GM12874 (cell line): Measurements from ENCODE around the gene AIP.

Experiments
- TF ChIP-seq, protein P1 (sequence below): IDR thresholded peaks from 2 replicates; pipeline ENCODE4 v1.5.1; 2011; ENCODE audit warnings: low read depth, mild to moderate bottlenecking, control low read depth, low read length, moderate library complexity; ENCODE audit not compliant: insufficient read depth

The AIP gene

GRCh38 chr11:67486481-67487195 lies 3.8 kb downstream of the AIP start:
- TF ChIP-seq, protein P1, sequence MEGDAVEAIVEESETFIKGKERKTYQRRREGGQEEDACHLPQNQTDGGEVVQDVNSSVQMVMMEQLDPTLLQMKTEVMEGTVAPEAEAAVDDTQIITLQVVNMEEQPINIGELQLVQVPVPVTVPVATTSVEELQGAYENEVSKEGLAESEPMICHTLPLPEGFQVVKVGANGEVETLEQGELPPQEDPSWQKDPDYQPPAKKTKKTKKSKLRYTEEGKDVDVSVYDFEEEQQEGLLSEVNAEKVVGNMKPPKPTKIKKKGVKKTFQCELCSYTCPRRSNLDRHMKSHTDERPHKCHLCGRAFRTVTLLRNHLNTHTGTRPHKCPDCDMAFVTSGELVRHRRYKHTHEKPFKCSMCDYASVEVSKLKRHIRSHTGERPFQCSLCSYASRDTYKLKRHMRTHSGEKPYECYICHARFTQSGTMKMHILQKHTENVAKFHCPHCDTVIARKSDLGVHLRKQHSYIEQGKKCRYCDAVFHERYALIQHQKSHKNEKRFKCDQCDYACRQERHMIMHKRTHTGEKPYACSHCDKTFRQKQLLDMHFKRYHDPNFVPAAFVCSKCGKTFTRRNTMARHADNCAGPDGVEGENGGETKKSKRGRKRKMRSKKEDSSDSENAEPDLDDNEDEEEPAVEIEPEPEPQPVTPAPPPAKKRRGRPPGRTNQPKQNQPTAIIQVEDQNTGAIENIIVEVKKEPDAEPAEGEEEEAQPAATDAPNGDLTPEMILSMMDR, result no peak

DNA sequence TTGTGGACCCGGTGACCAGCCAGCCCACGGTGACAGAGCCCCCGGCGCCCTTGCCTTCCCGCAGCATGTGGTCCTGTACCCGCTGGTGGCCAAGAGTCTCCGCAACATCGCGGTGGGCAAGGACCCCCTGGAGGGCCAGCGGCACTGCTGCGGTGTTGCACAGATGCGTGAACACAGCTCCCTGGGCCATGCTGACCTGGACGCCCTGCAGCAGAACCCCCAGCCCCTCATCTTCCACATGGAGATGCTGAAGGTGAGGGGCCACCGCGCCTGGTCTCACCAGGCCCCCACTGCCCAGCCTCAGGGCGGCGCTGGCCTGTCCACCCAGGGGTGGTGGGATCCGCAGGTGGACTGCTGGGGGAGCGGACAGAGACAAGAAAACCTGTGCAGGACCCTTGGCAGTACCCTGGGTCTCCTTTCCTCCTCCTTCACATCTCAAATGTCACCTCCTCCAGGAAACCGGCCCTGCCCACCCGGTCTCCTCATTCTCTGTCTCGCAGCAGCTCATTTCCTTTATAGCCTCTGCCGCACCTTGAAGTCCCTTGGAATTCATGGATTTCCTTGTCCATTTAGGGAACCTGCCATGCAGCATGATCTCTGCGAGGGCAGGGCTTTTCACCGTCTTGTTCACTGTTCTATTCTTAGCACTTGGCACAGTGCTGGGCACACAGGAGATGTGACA lies 6.5 kb downstream of the AIP start:
- TF ChIP-seq, protein P1, result no peak

DNA sequence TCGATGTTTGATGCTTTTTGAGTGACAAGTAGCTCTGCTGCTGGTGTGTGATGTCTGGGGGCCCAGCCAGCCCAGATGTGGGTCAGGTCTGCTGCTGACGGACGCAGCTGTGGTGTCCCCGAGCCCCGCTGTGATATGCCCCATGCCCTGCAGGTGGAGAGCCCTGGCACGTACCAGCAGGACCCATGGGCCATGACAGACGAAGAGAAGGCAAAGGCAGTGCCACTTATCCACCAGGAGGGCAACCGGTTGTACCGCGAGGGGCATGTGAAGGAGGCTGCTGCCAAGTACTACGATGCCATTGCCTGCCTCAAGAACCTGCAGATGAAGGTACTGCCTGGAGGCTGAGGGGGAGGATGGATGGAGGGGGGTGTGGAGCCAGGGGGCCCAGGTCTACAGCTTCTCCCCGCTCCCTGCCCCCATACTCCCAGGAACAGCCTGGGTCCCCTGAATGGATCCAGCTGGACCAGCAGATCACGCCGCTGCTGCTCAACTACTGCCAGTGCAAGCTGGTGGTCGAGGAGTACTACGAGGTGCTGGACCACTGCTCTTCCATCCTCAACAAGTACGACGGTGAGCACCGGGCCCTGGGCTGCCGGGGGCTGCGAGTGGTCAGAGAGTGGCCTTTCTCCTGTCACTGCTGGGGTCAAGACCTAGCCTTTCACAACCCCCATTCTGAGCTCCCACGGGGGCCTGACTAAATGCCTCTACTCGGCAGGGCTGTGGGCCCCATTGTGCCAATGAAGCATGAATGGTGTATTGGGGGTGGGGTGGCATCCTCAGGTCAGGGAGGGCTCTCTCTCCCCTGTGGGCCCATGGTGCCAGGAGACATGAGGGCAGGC lies 7.3 kb downstream of the AIP start:
- TF ChIP-seq, protein P1, result no peak

DNA sequence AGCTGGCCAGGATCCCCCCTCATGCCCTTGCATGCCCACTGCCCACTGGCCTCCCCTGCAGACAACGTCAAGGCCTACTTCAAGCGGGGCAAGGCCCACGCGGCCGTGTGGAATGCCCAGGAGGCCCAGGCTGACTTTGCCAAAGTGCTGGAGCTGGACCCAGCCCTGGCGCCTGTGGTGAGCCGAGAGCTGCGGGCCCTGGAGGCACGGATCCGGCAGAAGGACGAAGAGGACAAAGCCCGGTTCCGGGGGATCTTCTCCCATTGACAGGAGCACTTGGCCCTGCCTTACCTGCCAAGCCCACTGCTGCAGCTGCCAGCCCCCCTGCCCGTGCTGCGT lies 7.9 kb downstream of the AIP start:
- TF ChIP-seq, protein P1, result no peak

DNA sequence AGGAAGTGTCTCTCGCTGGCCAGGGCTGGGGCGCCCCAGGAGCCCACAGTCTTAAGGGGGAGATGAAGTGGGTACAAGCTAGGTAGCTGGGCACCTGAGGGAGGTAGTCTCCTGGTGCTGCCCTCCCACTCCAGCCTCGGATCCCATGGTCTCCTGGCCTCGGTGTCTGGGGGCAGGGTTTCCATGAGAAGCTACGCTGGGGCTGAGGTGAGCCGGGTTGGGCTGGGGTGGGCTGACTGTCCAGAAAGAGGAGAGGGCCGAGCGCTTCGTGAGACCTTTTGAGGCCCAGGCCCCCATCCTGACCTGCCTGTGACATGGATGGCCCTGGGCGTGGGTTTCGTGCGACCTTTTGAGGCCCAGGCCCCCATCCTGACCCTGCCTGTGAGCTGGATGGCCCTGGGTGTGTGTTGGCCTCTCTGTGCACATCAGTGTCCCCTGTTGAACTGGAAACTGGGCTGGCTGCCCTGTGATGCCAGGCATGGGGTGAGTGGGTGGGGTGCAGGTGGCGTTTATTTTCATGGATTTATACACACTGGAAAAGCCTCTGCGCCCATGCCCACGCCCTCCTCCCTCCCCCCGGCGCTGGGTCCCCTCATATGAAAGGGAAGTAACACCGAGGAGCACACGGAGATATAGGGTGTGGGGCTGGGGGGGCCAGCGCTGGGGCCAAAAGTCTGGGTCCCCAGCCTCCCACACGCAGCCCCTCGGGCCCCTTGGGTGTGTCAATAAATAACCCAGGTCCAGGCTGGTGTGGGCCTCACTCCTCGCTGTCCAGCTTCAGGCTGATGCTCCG lies 8.6 kb downstream of the AIP start:
- TF ChIP-seq, protein P1, result no peak

DNA sequence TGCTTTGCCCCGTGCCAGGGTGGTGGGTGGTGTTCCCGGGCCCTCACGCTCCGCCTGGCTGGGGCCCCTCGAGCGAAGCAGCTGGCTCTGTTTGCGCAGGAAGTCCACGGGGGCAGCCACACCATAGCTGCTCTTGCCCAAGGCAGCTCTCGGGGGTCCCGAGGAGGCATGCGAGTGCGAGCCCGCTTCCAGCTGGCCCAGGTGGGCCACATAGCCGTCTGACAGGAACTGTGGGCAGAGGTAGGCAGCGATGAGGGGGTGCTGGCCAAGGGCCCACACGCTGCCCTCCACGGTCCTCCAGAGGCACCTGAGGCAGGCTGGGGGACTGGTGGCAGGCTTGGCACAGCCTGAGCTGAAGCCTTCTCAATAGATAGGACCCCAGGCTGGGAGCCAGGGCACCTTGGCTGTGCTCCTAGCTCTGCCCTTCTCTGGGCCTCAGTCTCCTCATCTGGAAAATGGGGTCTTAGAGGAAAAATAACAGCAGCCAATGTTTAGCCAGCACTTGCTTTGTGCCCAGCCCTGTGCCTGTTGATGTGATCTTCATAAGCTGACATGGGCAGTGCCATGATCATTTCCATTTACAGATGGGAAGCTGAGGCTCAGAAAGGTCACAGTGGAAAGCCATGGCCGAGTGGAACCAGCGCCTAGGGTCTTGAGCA lies 9.4 kb downstream of the AIP start:
- TF ChIP-seq, protein P1, result no peak
